Adipocyte (in vitro differentiated cells): ENCODE data around the gene TTC4.

Experiments used
- DNase-seq: peaks from one replicate; pipeline ENCODE4 v3.0.0-alpha.2; 2015; ENCODE audit warnings: low read depth
- H3K27me3 ChIP-seq: replicated peaks from 2 replicates; pipeline ENCODE4 v1.7.0; 2013; ENCODE audit warnings: mild to moderate bottlenecking, low read length, moderate library complexity; ENCODE audit not compliant: control insufficient read depth, insufficient read depth
- H3K36me3 ChIP-seq: 2 replicates; pipeline ENCODE4 v1.7.0; 2013; ENCODE audit warnings: low read length, mild to moderate bottlenecking, moderate library complexity; ENCODE audit not compliant: control insufficient read depth, insufficient read depth, severe bottlenecking
- H3K4me1 ChIP-seq: 2 replicates; pipeline ENCODE4 v1.7.0; 2013; ENCODE audit warnings: mild to moderate bottlenecking, low read length, moderate library complexity; ENCODE audit not compliant: control insufficient read depth, insufficient read depth
- H3K4me3 ChIP-seq: 2 replicates; pipeline ENCODE4 v1.7.0; 2013; ENCODE audit warnings: mild to moderate bottlenecking, low read length, moderate library complexity
- H3K9ac ChIP-seq: 2 replicates; pipeline ENCODE4 v1.7.0; 2013; ENCODE audit warnings: mild to moderate bottlenecking, low read length, moderate library complexity
- H3K9me3 ChIP-seq: 2 replicates; pipeline ENCODE4 v1.7.0; 2013; ENCODE audit warnings: mild to moderate bottlenecking, low read length, moderate library complexity; ENCODE audit not compliant: control insufficient read depth

Gene TTC4

GRCh38 chr1:54787604-54788003 is 71.9 kb downstream of the TTC4 start:
- Histone ChIP-seq H3K4me3 (no peak overlapping the region), H3K4me1 (no peaks in the 10 kb centered on the region), H3K36me3 (no peaks in the 10 kb centered on the region), H3K9ac (no peak overlapping the region), H3K9me3 (peaks cover 7% of the 10 kb centered on the region), H3K27me3 (peaks cover 49% of the 10 kb centered on the region)
- DNase-seq = no peak

GRCh38 chr1:54788459-54788858 is 72.8 kb downstream of the TTC4 start:
- H3K9ac ChIP-seq = no peak overlapping the region
- H3K27me3 ChIP-seq = peaks cover 48% of the 10 kb centered on the region
- no peak for DNase-seq
- H3K36me3 ChIP-seq = no peaks in the 10 kb centered on the region
- no peak overlapping the region for H3K4me3 ChIP-seq
- H3K9me3 ChIP-seq = peaks cover 7% of the 10 kb centered on the region
- H3K4me1 ChIP-seq = no peaks in the 10 kb centered on the region

- no peak for DNase-seq
- Histone ChIP-seq H3K9ac (no peak overlapping the region), H3K4me3 (no peak overlapping the region), H3K27me3 (peaks cover 30% of the 10 kb centered on the region), H3K4me1 (peaks cover 16% of the 10 kb centered on the region), H3K36me3 (no peaks in the 10 kb centered on the region), H3K9me3 (peaks cover 7% of the 10 kb centered on the region)
Measured at GRCh38 chr1:54791880-54792522, 76.3 kb downstream of the TTC4 start.
